WTC11 (cell line): Measurements from ENCODE around the gene TBL1X.

Experiments used
- CREB1 ChIP-seq: sonication (generic); formaldehyde crosslinking; IDR thresholded peaks from 2 replicates; pipeline ENCODE4 v1.8.0; 2023; ENCODE audit warnings: mild to moderate bottlenecking, missing genetic modification reagents
- CTCF ChIP-seq: fragments of 200-600 bp; IDR thresholded peaks from 2 replicates; pipeline ENCODE4 v1.8.0; 2022; ENCODE audit warnings: antibody characterized with exemption
- E2F4 ChIP-seq: sonication (generic); formaldehyde crosslinking; IDR thresholded peaks from 2 replicates; pipeline ENCODE4 v1.8.1; 2022; ENCODE audit warnings: low read depth, mild to moderate bottlenecking, moderate library complexity, missing genetic modification reagents, borderline replicate concordance
- GABPB1 ChIP-seq: sonication (generic); formaldehyde crosslinking; IDR thresholded peaks from 2 replicates; pipeline ENCODE4 v1.8.1; 2023; ENCODE audit warnings: mild to moderate bottlenecking, missing genetic modification reagents
- MAX ChIP-seq: sonication (generic); formaldehyde crosslinking; IDR thresholded peaks from 2 replicates; pipeline ENCODE4 v1.8.0; 2022; ENCODE audit warnings: mild to moderate bottlenecking, missing genetic modification reagents
- NR1H2 ChIP-seq: sonication (generic); formaldehyde crosslinking; IDR thresholded peaks from 2 replicates; pipeline ENCODE4 v1.9.0; 2021; ENCODE audit warnings: mild to moderate bottlenecking, moderate library complexity, missing genetic modification reagents
- NR2C2 ChIP-seq: sonication (generic); formaldehyde crosslinking; IDR thresholded peaks from 2 replicates; pipeline ENCODE4 v1.8.0; 2022; ENCODE audit warnings: mild to moderate bottlenecking, missing genetic modification reagents
- PRDM15 ChIP-seq: sonication (generic); formaldehyde crosslinking; IDR thresholded peaks from 2 replicates; pipeline ENCODE4 v1.8.0; 2022; ENCODE audit warnings: missing genetic modification reagents
- SP1 ChIP-seq: sonication (generic); formaldehyde crosslinking; conservative IDR thresholded peaks from 2 replicates; pipeline ENCODE4 v1.8.1; 2022; ENCODE audit warnings: missing genetic modification reagents
- TCF7 ChIP-seq: sonication (generic); formaldehyde crosslinking; IDR thresholded peaks from 2 replicates; pipeline ENCODE4 v1.8.0; 2022; ENCODE audit warnings: mild to moderate bottlenecking, low read depth, missing genetic modification reagents, moderate library complexity
- USF2 ChIP-seq: sonication (generic); formaldehyde crosslinking; IDR thresholded peaks from 2 replicates; pipeline ENCODE4 v1.8.1; 2023; ENCODE audit warnings: mild to moderate bottlenecking, missing genetic modification reagents, moderate library complexity
- ZNF232 ChIP-seq: sonication (generic); formaldehyde crosslinking; IDR thresholded peaks from 2 replicates; pipeline ENCODE4 v1.8.0; 2022; ENCODE audit warnings: mild to moderate bottlenecking, missing genetic modification reagents
- ZNF281 ChIP-seq: sonication (generic); formaldehyde crosslinking; IDR thresholded peaks from 2 replicates; pipeline ENCODE4 v1.8.0; 2023; ENCODE audit warnings: mild to moderate bottlenecking, missing genetic modification reagents

GRCh38 chrX:9557091-9557490 lies 92.2 kb downstream of the TBL1X start:
- TF ChIP-seq CTCF: no peak
- TF ChIP-seq NR1H2 (CRISPR knock-in tag): no peak
- TF ChIP-seq CREB1 (CRISPR knock-in tag): no peak
- TF ChIP-seq SP1 (CRISPR knock-in tag): no peak
- TF ChIP-seq ZNF232 (CRISPR knock-in tag): no peak
- TF ChIP-seq MAX: no peak
- no peak for TF ChIP-seq GABPB1 (CRISPR knock-in tag)
- no peak for TF ChIP-seq PRDM15 (CRISPR knock-in tag)
- TF ChIP-seq USF2 (CRISPR knock-in tag): no peak
- TF ChIP-seq E2F4 (CRISPR knock-in tag): no peak
- no peak for TF ChIP-seq TCF7 (CRISPR knock-in tag)
- TF ChIP-seq ZNF281 (CRISPR knock-in tag): no peak
- no peak for TF ChIP-seq NR2C2 (CRISPR knock-in tag)
